HL-60/S4 treated with retinoic acid at 250 ng/mL for 4 days and 3 days (cell line): ENCODE measurements around the gene CSNK2A1.
"Not testable (repeated sequence)": the region's sequence is repeated elsewhere in the genome, so short reads cannot be mapped to it uniquely, and the experiment has no call there.

Experiments
- in situ Hi-C: fragments of 300-500 bp; cut with MboI; formaldehyde crosslinking; loops from 2 replicates; pipeline ENCODE4 v1.7.0; 2022; ENCODE audit warnings: low sequenced_read_pairs

The CSNK2A1 gene

DNA sequence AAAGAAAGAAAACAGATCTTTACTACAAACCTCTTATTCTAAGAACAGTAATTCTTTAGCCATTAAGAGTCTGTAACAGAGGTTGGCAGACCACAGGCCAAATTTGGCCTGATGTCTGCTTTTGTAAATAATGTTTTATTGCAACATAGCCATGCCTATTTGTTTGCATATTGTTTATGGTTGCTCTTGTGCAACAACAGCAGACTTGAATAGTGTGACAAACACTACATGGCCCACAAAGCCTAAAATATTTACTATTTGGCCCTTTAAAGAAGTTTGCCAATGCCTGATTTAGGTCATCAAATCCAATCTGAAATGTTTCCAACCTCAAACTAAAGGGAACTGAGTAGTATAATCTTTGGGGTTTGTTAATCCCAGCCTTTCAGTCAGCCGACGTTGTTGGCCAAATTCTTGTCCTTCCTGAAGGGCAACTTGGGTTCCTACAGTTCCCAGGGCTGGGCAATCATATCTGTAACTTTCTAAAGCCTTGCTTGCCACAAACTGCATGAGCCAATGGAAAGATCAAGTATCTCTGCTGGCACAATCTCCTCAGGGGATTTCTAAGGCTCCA is 47.4 kb downstream of the CSNK2A1 start:
- in situ Hi-C loops, result no loop called here

DNA sequence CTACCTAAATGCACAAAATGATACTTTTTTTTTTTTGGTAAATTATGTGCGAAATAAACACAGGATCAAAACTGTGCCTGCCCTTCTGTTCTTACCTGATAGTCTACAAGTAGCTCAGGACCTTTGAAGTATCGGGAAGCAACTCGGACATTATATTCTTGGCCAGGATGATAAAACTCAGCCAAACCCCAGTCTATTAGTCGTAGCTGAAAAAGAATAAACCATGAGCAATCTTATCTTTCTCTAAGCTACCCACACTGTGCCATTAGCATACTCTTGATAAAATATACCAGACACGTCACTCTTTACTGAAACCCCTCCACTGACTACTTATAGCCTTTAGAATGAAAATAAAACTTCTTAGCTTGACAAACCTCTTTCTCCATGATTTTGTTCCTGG is 51.4 kb downstream of the CSNK2A1 start:
- in situ Hi-C loops, result no loop called here

DNA sequence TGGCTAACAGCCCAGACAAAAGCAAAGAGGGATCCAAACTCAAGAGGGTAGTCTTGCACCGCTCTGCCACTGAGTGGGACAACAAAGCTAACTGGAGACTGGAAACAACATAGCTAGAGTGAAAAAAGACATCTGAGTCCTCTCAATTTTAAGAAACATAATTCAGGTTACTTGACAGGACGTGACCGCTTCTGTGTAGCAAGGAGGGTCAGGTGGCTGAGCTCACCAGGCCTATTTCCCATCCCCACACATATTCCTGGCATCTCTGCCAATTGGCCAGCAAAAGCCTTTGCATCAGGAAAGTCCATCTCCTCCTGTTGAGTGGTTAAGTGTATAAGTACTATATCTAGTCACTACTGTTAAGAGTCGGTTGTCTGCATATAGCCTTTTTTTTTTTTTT is 55.9 kb downstream of the CSNK2A1 start:
- in situ Hi-C loops, result no loop called here

DNA sequence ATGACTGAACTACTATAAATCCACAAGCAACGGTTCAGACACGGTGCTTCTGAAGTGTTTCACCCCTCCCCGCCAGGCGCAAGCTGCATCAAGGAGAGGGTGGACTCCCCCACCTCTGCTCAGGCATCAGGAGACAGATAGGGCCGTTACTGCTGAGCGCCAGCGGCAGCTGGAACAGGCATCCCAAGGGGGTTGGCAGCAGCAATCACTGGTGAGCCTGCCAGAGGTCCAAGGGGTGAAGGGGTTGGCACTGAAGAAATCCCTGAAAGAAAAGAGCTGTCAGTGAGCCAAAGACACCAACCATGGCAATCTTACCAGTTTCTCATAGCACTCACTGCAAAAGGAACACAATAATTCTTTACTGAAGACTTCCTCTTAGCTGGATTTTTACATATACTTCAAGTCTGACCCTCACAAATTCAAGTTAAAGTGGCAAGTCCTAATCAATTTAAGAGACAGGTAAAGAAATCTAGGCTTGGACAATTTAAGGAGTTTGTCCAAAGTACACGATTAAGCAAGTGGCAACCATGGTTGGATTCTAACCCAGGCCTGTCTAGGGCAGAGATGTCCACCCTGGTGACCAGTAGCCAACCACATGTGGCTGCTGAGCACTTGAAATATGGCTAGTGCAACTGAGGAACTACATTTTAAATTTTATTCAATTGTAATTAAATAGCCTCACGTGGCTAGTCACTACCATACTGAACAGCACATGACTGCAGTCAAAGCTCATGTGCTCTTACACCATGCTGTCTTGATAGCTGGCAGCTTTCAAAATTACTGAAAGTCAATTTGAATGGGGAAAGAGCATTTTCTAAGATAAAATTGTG is 59.6 kb downstream of the CSNK2A1 start:
- in situ Hi-C loops, result no loop called here

DNA sequence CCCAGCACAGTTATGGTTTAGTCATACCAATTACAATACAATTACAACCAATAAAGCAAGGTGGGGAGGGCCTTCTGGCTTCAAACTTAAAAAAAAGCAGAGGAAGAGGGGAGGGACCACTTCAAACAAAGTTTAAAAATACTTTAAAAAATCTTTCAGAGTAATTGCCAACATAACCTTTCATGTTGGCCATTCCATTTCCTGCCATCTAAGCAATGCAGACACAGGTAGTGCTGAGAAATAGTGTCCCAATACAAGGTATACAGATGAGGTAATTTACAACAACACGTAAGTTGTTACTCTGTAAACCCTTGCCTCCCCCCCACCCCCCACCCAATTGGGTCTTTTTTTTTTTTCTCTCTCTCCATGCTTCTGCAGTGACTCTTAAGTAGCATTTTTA is 62.4 kb downstream of the CSNK2A1 start:
- in situ Hi-C loops, result no loop called here

DNA sequence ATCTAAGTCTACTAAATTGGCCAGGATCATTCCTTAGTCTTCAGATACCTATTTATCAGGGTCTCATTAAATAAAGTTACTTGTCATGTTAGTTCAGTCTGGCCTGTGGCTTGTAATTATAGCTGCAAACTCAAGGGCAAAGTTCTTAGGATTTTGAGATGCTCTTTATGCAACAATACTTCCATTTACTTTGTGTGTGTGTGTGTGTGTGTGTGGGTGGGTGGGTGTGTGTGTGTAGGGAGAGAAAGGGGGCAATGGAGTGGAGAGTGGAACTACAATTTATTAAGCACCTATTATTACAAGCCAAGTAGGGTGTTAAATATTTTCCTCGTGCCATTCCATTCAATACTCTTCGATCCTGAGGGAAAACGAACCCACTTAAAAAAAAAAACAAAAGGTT is 63.5 kb downstream of the CSNK2A1 start:
- in situ Hi-C loops, result no loop called here

DNA sequence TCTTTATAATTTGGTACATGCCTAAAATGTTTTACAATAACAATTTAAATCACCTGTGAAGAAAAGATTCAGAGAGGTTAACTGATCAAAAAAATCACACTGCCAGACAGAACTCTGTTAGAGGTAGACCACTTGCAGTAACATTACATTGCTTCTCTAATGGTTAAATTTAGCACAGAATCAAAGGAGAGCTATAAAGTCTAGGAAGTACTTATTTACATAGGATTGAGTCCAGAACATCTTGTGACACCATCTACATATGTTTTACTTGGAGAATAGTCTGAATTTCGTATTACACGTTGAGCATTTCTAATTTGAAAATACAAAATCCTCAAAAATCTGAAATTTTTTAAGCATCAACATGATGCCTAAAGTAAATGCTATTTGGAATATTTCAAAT is 64.1 kb downstream of the CSNK2A1 start:
- in situ Hi-C loops, result no loop called here

DNA sequence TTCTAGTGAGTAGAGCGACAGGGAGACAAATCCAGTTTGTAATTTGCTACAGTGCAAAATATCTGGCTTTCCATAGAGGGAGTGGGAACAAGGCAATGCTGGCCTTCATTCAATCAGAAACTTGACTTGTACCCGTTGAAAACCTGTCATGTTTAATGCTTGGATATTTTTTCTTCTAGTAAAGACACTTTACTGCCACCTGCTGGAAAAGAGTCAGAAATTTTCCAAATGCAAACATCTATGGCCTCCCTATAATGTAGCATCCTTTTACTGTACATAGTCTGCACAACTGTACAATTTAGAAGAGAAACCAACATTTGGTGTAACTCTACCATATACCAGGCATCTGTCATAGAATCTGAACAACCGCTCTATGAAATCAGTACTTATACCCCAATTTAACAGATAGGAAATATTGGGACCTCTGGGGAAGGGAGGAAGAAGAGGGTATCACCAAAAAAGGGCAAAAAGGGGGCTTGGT is 64.6 kb downstream of the CSNK2A1 start:
- in situ Hi-C loops, result no loop called here

DNA sequence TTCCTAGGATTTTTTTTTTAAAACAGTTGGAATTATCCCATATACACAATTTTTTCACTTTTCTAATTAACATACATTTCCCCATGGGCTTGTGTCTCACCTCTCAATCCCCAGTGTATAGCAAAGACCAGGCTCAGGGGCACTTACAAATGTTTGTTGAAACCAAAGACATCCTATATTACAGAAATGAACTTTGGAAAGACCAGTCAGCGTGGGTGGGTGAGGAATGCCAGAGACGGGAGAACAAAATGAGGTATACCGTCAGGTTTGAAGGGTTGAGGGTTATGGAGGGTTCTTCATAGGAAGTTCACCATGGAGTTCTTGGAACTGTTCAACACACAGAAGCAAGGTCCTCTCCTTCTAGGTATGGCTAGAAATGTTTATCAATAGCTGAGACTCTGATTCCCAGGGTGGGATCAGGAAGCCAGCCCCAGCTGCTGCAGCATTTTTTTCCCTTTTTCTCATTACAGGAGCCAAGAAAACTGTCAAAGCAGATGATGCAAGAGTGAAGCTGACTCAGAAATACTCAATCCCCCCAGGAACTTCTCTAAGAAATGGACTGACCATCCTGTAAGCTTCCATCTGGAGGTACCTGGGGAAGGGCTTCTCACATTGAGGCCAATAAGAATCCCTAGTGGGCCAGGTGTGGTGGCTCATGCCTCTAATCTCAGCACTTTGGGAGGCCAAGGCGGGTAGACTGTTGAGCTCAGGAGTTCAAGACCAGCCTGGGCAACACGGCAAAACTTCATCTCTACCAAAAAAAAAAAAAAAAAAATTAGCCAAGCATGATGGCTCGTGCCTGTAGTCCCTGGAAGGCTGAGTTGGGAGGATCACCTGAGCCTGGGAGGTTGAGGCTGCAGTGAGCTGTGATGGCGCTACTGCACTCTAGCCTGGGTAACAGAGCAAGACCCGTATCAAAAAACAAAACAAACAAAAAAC is 65.3 kb downstream of the CSNK2A1 start:
- in situ Hi-C loops, result no loop called here

DNA sequence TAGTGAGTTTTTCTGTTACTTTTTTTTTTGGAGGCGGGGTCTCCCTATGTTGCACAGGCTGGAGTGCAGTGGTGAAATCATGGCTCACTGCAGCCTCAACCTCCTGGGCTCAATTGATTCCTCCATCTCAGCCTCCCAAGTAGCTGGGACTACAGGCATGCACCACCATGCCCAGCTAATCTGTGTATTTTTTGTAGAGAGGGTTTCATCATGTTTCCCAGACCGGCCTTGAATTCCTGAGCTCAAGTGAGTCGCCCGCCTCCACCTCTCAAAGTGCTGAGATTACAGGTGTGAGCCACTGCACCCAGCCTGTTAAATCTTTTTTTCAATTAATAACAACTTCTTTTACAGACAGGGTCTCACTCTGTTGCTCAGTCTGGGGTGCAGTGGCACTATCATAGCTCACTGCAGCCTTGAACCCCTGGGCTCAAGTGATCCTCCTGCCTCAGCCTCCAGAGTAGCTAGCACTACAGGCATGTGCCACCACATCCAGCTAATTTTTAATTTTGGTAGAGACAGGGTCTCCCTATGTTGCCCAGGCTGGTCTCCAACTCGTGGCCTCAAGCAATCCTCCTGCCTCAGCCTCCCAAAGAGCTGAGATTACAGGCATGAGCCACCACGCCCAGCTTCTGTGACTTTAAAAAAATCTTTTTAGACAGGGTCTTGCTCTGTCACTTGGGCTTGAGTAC is 66.9 kb downstream of the CSNK2A1 start:
- in situ Hi-C loops, result not testable (repeated sequence)

DNA sequence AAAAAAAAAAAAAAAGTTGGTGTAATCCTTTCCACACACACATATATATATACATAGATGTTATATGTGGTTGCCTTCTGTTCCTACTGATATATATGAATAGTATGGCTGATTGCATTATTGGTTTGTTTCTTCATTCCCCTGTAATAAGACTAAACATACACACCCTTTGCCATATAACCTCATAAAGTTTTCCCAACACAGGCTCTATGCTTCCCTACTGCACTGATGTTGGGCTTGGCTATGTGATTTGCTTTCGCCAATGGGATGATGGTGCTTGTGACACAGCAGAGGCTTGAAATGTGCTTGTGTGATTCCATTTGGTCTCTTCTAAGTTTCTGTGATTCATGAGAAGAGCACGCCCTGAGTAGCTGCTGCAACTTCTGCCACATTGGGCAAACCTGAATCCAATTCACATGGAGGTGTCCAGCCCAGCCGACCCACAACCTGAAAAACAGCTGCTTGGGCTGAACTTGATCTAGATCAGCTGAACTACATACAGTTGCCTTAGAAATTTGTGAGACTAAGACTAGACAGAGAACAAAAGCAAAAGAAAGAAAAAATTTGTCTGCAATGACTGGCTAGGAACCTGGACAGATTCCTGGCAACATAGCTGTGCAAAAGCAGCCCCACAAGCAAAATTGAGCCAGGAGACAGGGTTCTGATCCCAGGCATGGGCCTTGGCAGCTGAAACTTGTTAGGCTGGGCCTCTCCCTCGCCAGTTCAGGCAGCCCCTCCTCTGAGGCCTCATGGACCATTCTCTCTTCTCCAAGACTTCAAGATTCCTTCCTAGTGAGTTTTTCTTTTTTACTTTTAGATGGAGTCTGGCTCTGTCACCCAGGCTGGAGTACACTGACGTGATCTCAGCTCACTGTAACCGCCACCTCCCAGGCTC is 67.9 kb downstream of the CSNK2A1 start:
- in situ Hi-C loops, result no loop called here

DNA sequence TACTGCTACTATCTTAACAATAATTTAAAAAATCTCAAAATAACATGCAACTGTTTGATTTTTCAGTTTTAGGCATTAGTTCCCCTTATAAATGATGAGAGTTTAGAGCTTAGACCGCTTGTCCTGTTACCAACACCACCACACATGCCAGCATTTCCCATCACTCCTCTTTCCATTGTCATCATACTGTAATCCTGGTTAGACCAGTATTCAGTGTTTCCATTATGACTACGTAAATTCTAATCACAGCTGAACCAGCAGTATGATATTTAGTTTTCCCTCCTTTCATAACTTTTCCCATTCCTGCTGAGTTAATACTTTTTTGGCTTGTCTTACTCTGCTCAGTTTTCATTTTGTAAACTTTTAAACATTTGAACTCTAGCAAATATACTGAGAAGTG is 69.0 kb downstream of the CSNK2A1 start:
- in situ Hi-C loops, result loop anchor here (5.0 kb wide), 1 partner anchor 117 kb away; no protein-coding TSS in a partner anchor

DNA sequence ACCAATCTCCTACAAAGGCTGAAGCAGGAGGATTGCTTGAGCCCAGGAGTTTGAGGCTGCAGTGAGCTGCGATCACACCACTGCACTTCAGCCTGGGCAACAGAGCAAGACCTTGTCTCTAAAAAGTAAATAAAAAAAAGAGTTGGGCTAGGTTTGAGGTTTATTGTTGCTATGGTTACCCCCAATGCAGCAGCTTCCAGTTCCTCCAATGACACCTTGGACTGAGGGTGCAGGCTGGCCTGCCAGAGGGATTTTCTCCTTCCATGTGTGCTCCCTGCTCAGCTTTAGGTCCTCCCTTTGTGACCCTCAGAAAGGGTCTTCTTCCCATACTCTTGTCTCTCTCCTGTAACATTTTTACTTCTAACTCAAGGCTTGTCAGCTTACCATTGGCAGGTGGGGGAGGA is 70.7 kb downstream of the CSNK2A1 start:
- in situ Hi-C loops, result loop anchor here (5.0 kb wide), 1 partner anchor 116 kb away; no protein-coding TSS in a partner anchor

DNA sequence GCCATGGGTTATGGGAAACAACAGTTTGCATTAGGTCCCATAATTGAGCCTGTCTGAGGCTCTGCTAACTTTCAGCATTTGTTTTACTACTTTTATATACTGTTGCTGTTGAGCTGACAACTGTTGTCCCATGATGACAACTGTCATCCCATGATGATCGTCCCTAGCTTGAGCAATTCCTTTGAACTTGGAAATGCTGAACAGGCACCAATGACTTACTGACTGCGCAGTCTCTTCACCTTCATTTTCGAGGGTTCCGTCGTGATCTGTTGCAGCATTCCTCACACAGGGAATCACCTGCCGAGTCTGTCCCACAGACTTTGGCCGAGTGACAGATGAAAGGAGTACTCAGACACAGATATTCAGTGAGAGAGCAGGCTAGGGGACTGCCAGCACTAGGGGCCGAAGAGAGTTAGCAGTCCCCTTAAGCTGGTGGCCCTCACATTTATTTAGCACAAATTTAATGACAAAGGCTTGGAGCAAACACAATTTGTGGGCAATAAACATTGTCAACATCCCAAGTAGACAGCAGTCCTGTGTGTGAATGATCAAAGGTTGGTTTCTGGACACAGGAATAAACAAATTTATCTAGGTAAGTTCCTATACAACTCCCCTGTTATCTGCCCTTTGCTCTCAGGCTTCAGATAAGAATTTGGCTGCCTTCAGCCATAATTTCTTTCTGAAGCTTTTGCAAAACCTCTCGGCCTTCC is 71.3 kb downstream of the CSNK2A1 start:
- in situ Hi-C loops, result loop anchor here (5.0 kb wide), 1 partner anchor 115 kb away; no protein-coding TSS in a partner anchor

DNA sequence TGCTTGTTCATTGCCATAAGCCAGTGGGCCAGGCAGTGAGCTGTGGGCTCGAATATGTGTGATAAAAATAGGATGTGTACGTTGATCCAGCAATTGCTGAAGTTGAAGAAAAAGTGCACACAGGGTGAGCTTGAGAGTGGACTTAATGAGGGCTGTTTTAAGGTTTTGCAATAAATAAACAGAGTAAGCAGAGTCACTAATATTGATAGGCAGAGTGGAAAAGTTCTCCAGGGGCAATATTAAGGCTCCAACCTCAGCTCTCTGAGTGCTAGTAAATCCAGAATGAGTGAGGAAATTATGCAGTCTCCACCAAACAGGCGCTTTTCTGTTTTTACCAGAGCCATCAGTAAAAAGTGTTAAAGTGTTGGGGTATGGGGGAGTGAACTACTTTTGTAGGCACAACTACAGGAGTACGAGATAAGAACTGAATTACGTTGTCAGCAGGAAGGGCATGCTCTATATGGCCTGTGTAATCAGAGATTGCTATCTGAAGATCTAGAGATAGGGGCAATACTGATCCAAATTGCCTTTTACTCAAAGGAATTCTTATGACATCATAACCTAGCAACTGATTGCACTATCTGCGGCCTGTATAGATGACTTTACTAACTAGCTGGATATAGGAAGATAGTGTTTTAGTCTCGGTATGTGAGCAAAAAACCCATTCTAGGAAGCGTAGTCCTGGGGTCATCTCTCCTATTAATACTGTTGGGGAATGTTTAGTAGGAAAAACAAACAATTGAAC is 73.7 kb downstream of the CSNK2A1 start:
- in situ Hi-C loops, result loop anchor here (5.0 kb wide), 1 partner anchor 113 kb away; no protein-coding TSS in a partner anchor

DNA sequence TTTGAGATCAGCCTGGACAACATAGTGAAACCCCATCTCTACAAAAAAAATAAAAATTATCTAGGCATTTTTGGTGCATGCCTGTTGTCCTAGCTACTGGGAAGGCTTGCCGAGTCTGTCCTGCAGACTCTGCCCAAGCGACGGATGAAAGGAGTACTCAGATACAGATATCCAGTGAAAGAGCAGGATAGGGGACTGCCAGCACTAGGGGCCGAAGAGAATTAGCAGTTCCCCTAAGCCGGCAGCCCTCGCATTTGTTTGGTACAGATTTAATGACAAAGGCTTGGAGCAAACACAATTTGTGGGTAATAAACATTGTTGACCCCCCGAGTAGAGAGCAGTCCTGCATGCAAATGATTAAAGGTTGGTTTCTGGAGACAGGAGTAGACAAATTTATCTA is 75.8 kb downstream of the CSNK2A1 start:
- in situ Hi-C loops, result no loop called here

DNA sequence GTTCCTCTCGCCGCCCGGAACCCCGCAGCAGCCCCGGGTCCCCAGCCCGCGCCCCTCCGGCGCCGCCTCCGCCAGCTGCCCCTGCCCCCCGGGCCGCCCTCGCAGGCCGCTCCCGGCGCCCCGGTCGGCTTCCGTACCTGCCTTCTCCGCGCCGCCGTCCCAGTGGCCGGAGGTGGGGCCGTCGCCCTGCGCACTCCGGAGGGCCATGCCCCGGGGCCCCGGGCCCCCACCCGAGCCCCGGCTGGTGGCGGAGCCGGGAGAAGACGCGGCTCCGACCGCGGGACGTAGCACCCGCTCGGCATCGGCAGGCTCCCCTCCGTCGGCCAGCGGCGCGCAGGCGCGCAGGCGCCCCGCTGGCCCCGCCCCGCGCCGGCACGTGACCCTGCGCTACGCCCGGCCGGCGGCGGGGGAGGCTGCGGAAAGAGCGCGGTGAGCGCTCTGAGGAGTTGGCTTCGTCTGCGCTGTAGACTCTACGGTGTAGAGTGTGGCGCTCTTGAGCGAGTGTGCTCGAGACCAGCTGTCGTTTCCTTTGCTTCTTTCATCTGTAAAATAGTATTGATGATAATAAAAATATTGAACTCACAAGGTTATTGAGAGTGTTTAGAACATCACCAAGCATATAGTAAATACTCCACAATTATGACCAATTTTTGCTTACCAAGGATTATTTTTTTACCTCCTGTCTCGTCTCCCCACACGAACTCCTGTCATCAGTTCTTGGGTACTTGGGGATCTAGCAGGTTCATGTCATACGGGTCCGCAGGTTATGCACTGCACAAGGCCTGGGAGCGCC is 81.2 kb downstream of the CSNK2A1 start, which contains the start of gene TBC1D20:
TBC1D20 (minus strand) TSS at position 335 of the 793 bp plus-strand sequence; CDS start at position 207, 128 bp downstream.
- in situ Hi-C loops, result no loop called here
